Measurements from ENCODE around the gene SLC1A1.

Gene SLC1A1
- total RNA-seq: 0 to 1.3 (median 0.07) reads per million in 9 experiments

- peak; percentile 63 for ATAC-seq (replicated peaks)
- Mint-ChIP-seq H3K27ac (peak within 1 kb of the TSS in 1 of 2 donors; percentile 44), H3K36me3 (ENCODE audit: insufficient read depth) (no peaks in the 10 kb centered on the region), H3K4me3 (peak within 1 kb of the TSS; percentile 75 to 76), H3K4me1 (ENCODE audit: low read depth in 2 of 2) (peaks cover 17% of the 10 kb centered on the region in 2 donors), H3K27me3 (peaks cover 36 to 53% of the 10 kb centered on the region in 2 donors), H3K9me3 (no peaks in the 10 kb centered on the region)
- peak in 2 of 3 experiments; percentile 9 to 13 for DNase-seq
Observed at GRCh38 chr9:4489919-4490704, at the start of gene SLC1A1. Gene SLC1A1 (plus strand): TSS chr9:4490468. CDS start chr9:4490680, 212 bp downstream.

DNA sequence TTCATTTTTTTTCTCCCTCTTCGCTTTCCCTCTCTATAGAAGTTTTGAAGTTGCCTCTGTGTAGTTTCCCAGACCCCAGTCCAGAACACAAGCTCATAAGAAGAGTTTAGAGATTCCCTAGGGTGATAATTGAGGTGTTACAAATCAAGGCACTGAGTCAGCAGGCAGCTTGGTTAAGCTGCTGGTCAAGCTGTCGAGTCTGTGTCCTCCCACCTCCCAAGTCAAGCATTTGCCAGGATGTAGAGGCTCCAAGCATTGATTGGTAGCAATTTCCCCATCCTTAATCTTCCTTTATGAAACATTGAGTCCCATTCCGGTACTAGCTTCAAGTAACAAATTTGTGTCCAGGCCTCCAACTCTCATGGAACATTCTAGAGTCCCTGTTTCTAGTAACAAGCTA is 47.5 kb upstream of the SLC1A1 start:
- Mint-ChIP-seq H3K4me1 (ENCODE audit: low read depth in 2 of 2) (no peaks in the 10 kb centered on the region), H3K27ac (no peak overlapping the region), H3K36me3 (ENCODE audit: insufficient read depth) (no peaks in the 10 kb centered on the region), H3K9me3 (peaks cover 0 to 6% of the 10 kb centered on the region in 2 donors), H3K4me3 (no peak overlapping the region), H3K27me3 (peaks cover 28 to 53% of the 10 kb centered on the region in 2 donors)
- no peak for ATAC-seq (replicated peaks)
- DNase-seq: no peak

DNA sequence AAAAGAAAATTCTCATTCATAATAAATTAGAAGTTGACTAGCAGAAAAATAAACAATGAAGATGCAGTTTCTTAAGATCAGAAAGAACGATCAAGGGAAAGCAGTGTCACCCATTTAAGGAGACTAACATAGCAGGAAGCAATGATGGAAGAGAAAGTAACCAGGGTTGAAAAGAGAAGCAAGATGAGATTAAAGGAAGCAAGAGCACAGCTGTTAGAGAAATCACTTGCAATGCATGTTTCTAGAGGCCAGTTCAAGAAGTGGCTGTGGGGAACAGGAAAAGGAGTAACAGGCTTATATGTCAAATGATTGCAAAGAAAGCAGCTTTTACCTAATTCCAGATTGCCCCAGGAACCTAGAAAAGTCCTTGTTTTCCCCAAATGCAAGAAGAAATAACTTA is 46.8 kb upstream of the SLC1A1 start:
- Mint-ChIP-seq H3K36me3 (ENCODE audit: insufficient read depth) (no peaks in the 10 kb centered on the region), H3K27me3 (peaks cover 34 to 59% of the 10 kb centered on the region in 2 donors), H3K4me3 (no peak overlapping the region), H3K27ac (peak overlapping the region in 1 of 2 donors; percentile 8), H3K9me3 (peaks cover 0 to 6% of the 10 kb centered on the region in 2 donors), H3K4me1 (ENCODE audit: low read depth in 2 of 2) (no peaks in the 10 kb centered on the region)
- DNase-seq (no peak), ATAC-seq (replicated peaks) (no peak)

- Mint-ChIP-seq H3K27me3 (peaks cover 11 to 27% of the 10 kb centered on the region in 2 donors), H3K9me3 (peaks cover 0 to 12% of the 10 kb centered on the region in 2 donors), H3K27ac (no peak overlapping the region), H3K4me1 (ENCODE audit: low read depth in 2 of 2) (no peaks in the 10 kb centered on the region), H3K36me3 (ENCODE audit: insufficient read depth) (no peaks in the 10 kb centered on the region), H3K4me3 (no peak overlapping the region)
- ATAC-seq (replicated peaks): no peak
- no peak for DNase-seq
Observed at GRCh38 chr9:4461437-4461836, 28.8 kb upstream of the SLC1A1 start.

GRCh38 chr9:4463824-4464223 is 26.4 kb upstream of the SLC1A1 start:
- ATAC-seq (replicated peaks) (no peak), DNase-seq (no peak)
- Mint-ChIP-seq H3K4me3 (no peak overlapping the region), H3K27me3 (peaks cover 9 to 24% of the 10 kb centered on the region in 2 donors), H3K36me3 (ENCODE audit: insufficient read depth) (no peaks in the 10 kb centered on the region), H3K9me3 (peaks cover 0 to 10% of the 10 kb centered on the region in 2 donors), H3K27ac (no peak overlapping the region), H3K4me1 (ENCODE audit: low read depth in 2 of 2) (no peaks in the 10 kb centered on the region)

DNA sequence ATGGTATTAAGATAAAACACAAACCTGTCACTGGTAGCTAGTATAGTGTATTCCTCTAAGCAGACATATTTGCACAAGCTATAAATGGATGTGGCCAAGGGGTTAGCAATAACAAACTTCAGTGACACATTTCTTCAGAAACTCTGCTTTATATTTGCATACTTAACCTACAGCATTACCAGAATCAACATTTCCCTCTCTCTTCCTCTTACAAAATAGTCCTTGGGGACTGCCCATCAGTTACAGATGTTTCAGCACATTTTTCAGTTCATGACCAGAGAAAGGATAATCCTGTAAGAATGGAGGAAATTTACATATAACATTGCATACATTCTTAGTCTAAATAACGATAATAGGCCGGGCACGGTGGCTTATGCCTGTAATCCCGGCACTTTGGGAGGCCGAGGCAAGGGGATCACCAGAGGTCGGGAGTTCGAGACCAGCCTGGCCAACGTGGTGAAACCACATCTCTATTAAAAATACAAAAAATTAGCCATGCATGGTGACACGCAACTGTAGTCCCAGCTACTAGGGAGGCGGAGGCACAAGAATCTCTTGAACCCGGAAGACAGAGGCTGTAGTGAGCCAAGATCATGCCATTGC is 25.3 kb upstream of the SLC1A1 start:
- no peak overlapping the region for H3K27ac Mint-ChIP-seq
- peaks cover 5 to 25% of the 10 kb centered on the region in 2 donors for H3K27me3 Mint-ChIP-seq
- H3K9me3 Mint-ChIP-seq: no peaks in the 10 kb centered on the region
- DNase-seq (no peak), ATAC-seq (replicated peaks) (no peak)
- no peaks in the 10 kb centered on the region for H3K36me3 Mint-ChIP-seq (ENCODE audit: insufficient read depth)
- no peak overlapping the region for H3K4me3 Mint-ChIP-seq
- H3K4me1 Mint-ChIP-seq (ENCODE audit: low read depth in 2 of 2): no peaks in the 10 kb centered on the region

DNA sequence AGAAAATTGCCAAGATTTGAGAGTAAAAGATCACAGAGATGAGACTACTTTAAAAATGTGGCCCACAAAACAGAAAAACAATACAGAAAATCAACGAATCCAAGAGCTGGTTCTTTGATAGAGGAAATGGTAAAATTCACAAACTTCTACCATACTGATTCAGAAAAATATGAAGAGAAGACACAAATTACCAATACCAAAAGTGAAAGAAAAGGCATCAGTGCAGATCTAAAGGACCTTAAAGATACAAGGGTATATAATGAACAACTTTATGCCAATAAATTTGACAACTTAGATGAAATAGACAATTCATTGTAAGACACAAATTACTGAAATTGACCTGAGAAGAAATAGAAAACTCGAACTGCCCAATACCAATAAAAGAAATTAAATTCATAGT is 24.4 kb upstream of the SLC1A1 start:
- ATAC-seq (replicated peaks) (no peak), DNase-seq (no peak)
- peaks cover 6 to 26% of the 10 kb centered on the region in 2 donors for H3K27me3 Mint-ChIP-seq
- no peaks in the 10 kb centered on the region for H3K4me1 Mint-ChIP-seq (ENCODE audit: low read depth in 2 of 2)
- no peaks in the 10 kb centered on the region for H3K36me3 Mint-ChIP-seq (ENCODE audit: insufficient read depth)
- no peaks in the 10 kb centered on the region for H3K9me3 Mint-ChIP-seq
- H3K27ac Mint-ChIP-seq: peak overlapping the region in 1 of 2 donors; percentile 1
- H3K4me3 Mint-ChIP-seq: no peak overlapping the region

DNA sequence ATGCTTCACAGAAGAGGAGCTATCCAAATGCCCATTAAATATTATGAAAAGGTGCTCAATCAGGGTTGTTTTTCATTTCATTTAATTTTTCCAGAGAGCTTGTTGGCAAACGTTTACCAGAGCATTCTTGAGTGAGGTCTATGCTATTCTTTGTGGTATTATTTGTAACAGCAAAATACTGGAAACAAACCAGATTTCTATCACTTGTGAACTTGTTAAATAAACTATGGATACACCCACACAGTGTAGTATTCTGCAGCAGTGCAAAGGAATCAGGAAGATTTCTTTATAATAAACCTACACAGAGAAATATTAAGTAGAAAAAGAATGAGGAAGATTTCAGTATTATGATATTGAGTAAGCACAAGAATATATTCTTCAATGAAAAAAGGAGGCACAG is 15.0 kb upstream of the SLC1A1 start:
- peaks cover 6% of the 10 kb centered on the region for H3K36me3 Mint-ChIP-seq (ENCODE audit: insufficient read depth)
- H3K9me3 Mint-ChIP-seq: peaks cover 3 to 6% of the 10 kb centered on the region in 2 donors
- DNase-seq (no peak), ATAC-seq (replicated peaks) (no peak)
- H3K27ac Mint-ChIP-seq: peak overlapping the region in 1 of 2 donors; percentile 62
- no peak overlapping the region for H3K4me3 Mint-ChIP-seq
- no peaks in the 10 kb centered on the region for H3K4me1 Mint-ChIP-seq (ENCODE audit: low read depth in 2 of 2)
- H3K27me3 Mint-ChIP-seq: peaks cover 7% of the 10 kb centered on the region in 2 donors

DNA sequence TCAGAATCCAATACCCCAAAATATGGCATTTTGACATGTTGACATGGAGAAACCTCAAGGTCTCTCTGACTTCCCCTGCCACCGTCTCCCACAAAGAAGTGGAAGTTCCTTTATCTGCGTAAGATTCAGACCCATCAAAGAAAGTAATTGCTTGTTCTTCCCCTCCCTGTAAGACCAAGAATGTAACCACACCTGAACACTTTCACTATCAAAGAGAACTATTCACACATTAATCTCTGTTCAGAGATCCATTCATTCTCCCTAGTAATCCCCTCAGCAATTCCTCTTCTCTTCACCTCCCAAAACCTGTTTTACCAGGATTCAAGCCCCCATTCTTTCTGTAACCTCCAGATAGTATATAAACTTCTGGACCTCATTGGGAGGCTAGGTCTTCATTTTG is 4.1 kb upstream of the SLC1A1 start:
- ATAC-seq (replicated peaks) (no peak), DNase-seq (no peak)
- Mint-ChIP-seq H3K4me1 (ENCODE audit: low read depth in 2 of 2) (peaks cover 9 to 10% of the 10 kb centered on the region in 2 donors), H3K27me3 (peaks cover 15 to 26% of the 10 kb centered on the region in 2 donors), H3K27ac (no peak overlapping the region), H3K4me3 (no peak overlapping the region), H3K9me3 (no peaks in the 10 kb centered on the region), H3K36me3 (ENCODE audit: insufficient read depth) (no peaks in the 10 kb centered on the region)

- DNase-seq: no peak
- peaks cover 17% of the 10 kb centered on the region in 2 donors for H3K4me1 Mint-ChIP-seq (ENCODE audit: low read depth in 2 of 2)
- no peaks in the 10 kb centered on the region for H3K36me3 Mint-ChIP-seq (ENCODE audit: insufficient read depth)
- H3K27ac Mint-ChIP-seq: peak overlapping the region in 1 of 2 donors; percentile 44
- H3K27me3 Mint-ChIP-seq: peaks cover 33 to 47% of the 10 kb centered on the region in 2 donors
- H3K9me3 Mint-ChIP-seq: no peaks in the 10 kb centered on the region
- H3K4me3 Mint-ChIP-seq: peak overlapping the region; percentile 75 to 76
- ATAC-seq (replicated peaks): no peak
Observed at GRCh38 chr9:4489562-4489918, 728 bp upstream of the SLC1A1 start.

DNA sequence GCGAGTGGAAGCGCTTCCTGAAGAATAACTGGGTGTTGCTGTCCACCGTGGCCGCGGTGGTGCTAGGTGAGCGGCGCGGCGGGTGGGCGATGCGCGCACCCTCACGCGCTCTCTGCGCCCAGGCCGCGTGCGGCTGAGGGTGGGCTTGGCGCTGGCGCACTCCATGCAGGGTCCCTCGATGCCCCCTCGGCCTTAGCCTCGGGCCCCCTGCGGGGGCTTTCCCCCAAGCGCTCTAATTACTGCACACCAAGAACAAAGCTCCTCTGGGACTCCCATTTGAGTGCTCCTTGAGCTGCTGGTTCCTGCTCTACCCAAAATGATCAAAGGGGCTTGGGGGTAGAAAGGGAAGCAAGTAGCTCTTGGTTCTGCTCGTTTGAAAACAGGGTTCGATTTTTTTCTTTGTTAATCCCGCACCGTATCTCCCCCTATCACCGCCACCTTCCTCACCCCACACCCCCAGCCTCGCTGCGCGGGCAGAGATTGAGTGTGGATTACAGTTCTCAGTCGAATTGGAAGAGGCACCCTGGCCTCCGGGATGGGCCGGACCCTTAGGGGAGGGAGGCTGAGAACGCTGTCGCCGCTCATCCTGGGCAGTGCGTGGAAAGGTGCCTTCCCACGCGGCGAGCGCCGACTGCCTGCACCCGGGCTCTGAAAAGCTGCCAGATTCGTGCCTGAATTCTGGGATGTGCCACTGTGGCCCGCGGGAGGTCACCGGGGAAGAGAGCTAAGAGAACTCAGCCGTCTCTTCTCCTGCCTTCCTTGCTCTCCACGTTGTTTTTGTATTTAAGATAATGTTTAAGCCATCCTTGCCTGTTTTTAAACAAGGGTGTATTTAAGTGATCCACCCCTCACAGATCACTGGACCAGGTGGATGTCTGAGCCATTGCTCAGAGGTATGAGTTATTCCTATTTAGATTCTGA is 697 bp downstream of the SLC1A1 start:
- H3K36me3 Mint-ChIP-seq (ENCODE audit: insufficient read depth): no peaks in the 10 kb centered on the region
- H3K4me1 Mint-ChIP-seq (ENCODE audit: low read depth in 2 of 2): peaks cover 17% of the 10 kb centered on the region in 2 donors
- DNase-seq: no peak
- peak overlapping the region; percentile 75 to 76 for H3K4me3 Mint-ChIP-seq
- peaks cover 45 to 62% of the 10 kb centered on the region in 2 donors for H3K27me3 Mint-ChIP-seq
- H3K27ac Mint-ChIP-seq: no peak overlapping the region
- H3K9me3 Mint-ChIP-seq: no peaks in the 10 kb centered on the region
- ATAC-seq (replicated peaks): no peak

DNA sequence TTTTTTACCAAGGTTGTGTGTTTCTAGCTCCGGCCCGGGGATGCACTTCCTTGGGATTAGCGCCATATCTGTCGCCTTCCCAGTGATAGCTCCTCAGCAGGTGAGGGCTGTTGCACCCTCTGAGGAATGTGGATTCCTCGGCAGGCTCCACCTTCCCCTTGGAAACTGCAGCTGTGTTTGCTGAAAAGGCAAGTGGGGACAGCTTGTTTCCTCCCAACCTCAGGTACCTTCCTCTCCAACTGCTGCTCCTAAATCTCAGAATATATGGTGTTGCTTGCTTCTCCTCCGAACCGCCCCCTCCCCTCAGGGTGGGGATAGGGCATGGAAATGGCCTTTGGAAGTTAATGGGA is 1.3 kb downstream of the SLC1A1 start:
- no peaks in the 10 kb centered on the region for H3K36me3 Mint-ChIP-seq (ENCODE audit: insufficient read depth)
- H3K4me1 Mint-ChIP-seq (ENCODE audit: low read depth in 2 of 2): peaks cover 13 to 14% of the 10 kb centered on the region in 2 donors
- peaks cover 51 to 68% of the 10 kb centered on the region in 2 donors for H3K27me3 Mint-ChIP-seq
- ATAC-seq (replicated peaks): no peak
- no peak overlapping the region for H3K27ac Mint-ChIP-seq
- H3K9me3 Mint-ChIP-seq: no peaks in the 10 kb centered on the region
- peak overlapping the region; percentile 75 to 76 for H3K4me3 Mint-ChIP-seq
- no peak for DNase-seq

- Mint-ChIP-seq H3K9me3 (no peaks in the 10 kb centered on the region), H3K4me3 (no peak overlapping the region), H3K27me3 (peaks cover 43 to 68% of the 10 kb centered on the region in 2 donors), H3K27ac (no peak overlapping the region), H3K4me1 (ENCODE audit: low read depth in 2 of 2) (peaks cover 13 to 14% of the 10 kb centered on the region in 2 donors), H3K36me3 (ENCODE audit: insufficient read depth) (no peaks in the 10 kb centered on the region)
- DNase-seq (no peak), ATAC-seq (replicated peaks) (no peak)
Observed at GRCh38 chr9:4494332-4494731, 4.1 kb downstream of the SLC1A1 start.
